HG03432 (cell line): ENCODE results near the gene TAS2R43.
"Not testable (repeated sequence)": the region's sequence is repeated elsewhere in the genome, so short reads cannot be mapped to it uniquely, and the experiment has no call there.

Source experiments
- ATAC-seq: cut with Tn5 transposase; IDR thresholded peaks from one replicate; pipeline ENCODE4 v1.9.1; 2021; ENCODE audit warnings: mild to moderate bottlenecking, moderate library complexity; ENCODE audit not compliant: unreplicated experiment

The TAS2R43 gene

DNA sequence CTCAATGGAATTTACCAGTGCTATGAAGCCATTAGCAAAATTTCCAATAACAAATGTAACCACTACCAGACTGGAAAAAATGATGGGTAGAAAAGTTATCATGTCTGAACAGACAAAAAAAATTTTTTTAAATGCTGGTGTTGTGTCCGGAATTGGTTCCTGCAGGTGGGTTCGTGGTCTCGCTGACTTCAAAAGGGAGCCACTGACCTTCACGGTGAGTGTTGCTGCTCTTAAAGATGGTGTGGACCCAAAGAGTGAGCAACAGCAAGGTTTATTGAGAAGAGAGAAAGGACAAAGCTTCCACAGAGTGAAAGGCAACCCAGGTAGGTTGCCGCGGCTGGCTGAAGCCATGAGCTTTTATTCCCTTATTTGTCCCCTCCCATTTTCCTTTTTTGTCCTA, at the start of gene TAS2R43:
TAS2R43 (minus strand) TSS at position 186 of the 400 bp plus-strand sequence; CDS start at position 102, 84 bp downstream.
- ATAC-seq = no peak

DNA sequence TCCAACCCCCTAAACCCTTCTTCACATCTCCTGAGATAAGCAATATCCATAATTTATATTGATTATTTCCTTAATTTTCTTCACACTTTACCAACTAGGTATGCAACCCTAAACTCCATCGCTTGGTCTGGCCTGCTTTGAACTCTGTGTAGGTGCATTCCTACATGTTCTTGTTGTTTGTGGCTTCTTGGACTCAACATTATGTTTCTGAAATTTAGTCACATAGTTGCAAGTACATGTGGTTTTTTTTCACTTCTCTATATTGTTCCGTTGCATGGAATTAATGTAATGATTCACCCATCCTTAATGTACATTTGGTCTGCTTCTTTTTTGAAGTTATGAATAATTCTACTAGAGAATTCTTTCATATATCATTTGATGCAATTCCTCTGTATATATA, 44.0 kb upstream of the TAS2R43 start:
- ATAC-seq = no peak

DNA sequence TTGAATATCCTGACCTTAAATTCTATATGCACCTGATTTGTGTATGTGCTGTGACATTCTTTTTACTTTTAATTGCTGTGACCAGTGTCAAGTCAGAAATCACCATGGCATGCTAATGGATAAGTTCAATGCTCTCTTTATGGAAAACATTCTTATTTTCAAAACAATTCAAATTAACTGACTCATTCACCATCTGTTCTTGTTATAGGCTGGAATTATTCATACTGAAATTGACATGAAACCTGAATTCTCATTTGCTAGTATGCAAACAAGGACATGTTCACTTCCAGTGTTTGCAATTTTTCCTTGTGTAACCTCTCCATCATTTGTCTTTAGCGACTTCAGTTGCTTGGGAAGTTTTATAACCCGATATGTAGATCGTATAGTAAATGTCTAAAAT, 42.2 kb upstream of the TAS2R43 start, which contains the start of gene TAS2R30:
TAS2R30 (minus strand) TSS at position 340 of the 400 bp plus-strand sequence. CDS start 400 bp downstream, outside the sequence.
- ATAC-seq = no peak

- no peak for ATAC-seq
These were observed 41.7 kb upstream of the TAS2R43 start for GRCh38 chr12:11133816-11134215.

- ATAC-seq = no peak
These were observed 41.0 kb upstream of the TAS2R43 start for GRCh38 chr12:11133162-11133561.

GRCh38 chr12:11130999-11131398, 38.9 kb upstream of the TAS2R43 start:
- no peak for ATAC-seq

GRCh38 chr12:11130382-11130781, 38.3 kb upstream of the TAS2R43 start:
- no peak for ATAC-seq

- ATAC-seq = not testable (repeated sequence)
These were observed 22.0 kb upstream of the TAS2R43 start for GRCh38 chr12:11114130-11114529.

DNA sequence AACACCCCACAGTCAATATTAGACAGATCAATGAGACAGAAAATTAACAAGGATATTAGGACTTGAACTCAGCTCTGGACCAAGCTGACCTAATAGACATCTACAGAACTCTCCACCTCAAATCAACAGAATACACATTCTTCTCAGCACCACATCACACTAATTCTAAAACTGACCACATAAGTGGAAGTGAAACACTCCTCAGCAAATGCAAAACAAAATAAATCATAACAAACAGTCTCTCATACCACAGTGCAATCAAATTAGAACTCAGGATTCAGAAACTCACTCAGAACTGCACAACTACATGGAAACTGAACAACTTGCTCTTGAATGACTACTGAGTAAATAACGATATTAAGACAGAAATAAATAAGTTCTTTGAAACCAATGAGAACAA, 19.1 kb upstream of the TAS2R43 start:
- ATAC-seq = not testable (repeated sequence)

DNA sequence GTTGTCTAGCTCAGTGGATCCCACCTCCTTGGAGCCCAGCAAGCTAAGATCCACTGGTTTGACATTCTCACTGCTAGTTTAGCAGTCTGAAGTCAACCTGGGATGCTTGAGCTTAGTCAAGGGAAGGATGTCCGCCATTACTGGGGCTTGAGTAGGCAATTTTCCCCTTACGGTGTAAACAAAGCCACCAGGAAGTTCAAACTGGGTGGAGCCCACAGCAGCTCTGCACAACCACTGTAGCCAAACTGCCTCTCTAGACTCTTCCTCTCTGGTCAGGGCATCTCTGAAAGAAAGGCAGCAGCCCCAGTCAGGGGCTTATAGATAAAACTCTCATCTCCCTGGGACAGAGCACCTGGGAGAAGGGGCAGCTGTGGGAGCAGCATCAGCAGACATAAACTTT, 16.7 kb upstream of the TAS2R43 start:
- no peak for ATAC-seq

DNA sequence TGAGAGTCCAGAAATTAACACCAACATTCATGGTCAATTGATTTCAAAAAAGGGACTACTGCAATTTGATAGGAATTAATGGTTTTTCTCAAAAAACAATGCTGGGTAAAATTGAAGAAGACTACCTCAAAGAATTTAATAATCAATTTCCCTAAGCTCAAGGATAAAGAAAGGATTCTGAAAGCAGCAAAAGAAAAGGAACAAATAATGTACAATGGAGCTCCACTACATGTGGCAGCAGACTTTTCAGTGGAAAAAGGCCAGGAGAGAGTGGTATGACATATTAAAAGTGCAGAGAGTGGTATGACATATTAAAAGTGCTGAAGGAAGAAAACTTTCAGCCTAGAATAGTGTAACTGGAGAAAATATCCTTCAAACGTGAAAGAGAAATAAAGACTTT, 15.6 kb upstream of the TAS2R43 start:
- no peak for ATAC-seq

GRCh38 chr12:11106288-11106687, 14.2 kb upstream of the TAS2R43 start:
- no peak for ATAC-seq

- no peak for ATAC-seq
These were observed 13.4 kb upstream of the TAS2R43 start for GRCh38 chr12:11105546-11105945.

DNA sequence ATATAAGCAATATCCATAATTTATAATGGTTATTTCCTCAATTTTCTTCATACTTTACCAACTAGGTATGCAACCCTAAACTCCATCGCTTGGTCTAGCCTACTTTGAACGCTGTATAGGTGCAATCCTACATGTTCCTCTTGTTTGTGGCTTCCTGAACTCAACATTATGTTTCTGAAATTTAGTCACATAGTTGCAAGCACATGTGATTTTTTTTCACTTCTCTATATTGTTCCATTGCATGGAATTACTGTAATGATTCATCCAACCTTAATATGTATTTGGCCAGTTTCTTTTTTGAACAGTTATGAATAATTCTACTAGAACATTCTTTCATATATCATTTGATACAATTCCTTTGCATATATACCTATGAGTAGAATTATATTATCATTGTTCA, 2.8 kb upstream of the TAS2R43 start:
- ATAC-seq = peak; percentile 65

GRCh38 chr12:11089246-11089645, 2.9 kb downstream of the TAS2R43 start:
- ATAC-seq = no peak

GRCh38 chr12:11085419-11085818, 6.7 kb downstream of the TAS2R43 start:
- peak; percentile 93 for ATAC-seq

- ATAC-seq = no peak
These were observed 10.1 kb downstream of the TAS2R43 start for GRCh38 chr12:11081987-11082386.

GRCh38 chr12:11078246-11078645, 13.9 kb downstream of the TAS2R43 start:
- no peak for ATAC-seq

GRCh38 chr12:11075642-11076041, 16.5 kb downstream of the TAS2R43 start:
- peak; percentile 78 for ATAC-seq

GRCh38 chr12:11071414-11071813, 20.7 kb downstream of the TAS2R43 start:
- no peak for ATAC-seq

GRCh38 chr12:11070999-11071398, 21.1 kb downstream of the TAS2R43 start:
- ATAC-seq = no peak

- ATAC-seq = no peak
These were observed 22.2 kb downstream of the TAS2R43 start for GRCh38 chr12:11069854-11070365.

GRCh38 chr12:11067514-11067913, 24.6 kb downstream of the TAS2R43 start:
- no peak for ATAC-seq
